ENCODE results near the gene EMILIN2. TPM values are rescaled to one million over a fixed set of nuclear protein-coding genes. Genes with fewer than 3 reads are reported as not detected.

EMILIN2 gene
- total and polyA plus RNA-seq, 9 of the 15 experiments (the other 6 are each of a cell fraction or from before 2014, with no cell fraction given), result 0.01 to 0.40 (median 0.19) TPM

- H3K9me3 ChIP-seq (replicated peaks; ENCODE audit: control insufficient read depth, insufficient read depth, low read depth, low read length), result no peaks in the 10 kb centered on the region
- POLR2A ChIA-PET, result no interaction called here
- no peak overlapping the region for H3K9ac ChIP-seq (ENCODE audit: insufficient read depth in 1 of 2, low read depth in 2 of 2, low read length in 2 of 2)
- H2AFZ ChIP-seq (ENCODE audit: low read depth, low read length), result no peak overlapping the region
- no peak overlapping the region for H3K4me3 ChIP-seq
- H4K20me1 ChIP-seq (replicated peaks; ENCODE audit: control insufficient read depth, insufficient read depth, low read length), result no peaks in the 10 kb centered on the region
- WGBS (ENCODE audit: insufficient coverage, low coverage, missing lambda C conversion rate), result 88% methylated on average over 7 of the region's 7 CpGs
- no peaks in the 10 kb centered on the region for H3K9me1 ChIP-seq (ENCODE audit: control insufficient read depth, insufficient read depth, low read length)
- no peak for TF ChIP-seq NBN (IDR thresholded peaks at IDR 0.05; ENCODE audit: low read depth)
- TF ChIP-seq NEUROD1 (IDR thresholded peaks at IDR 0.05; ENCODE audit: borderline replicate concordance, low read depth, low read length, partially characterized antibody), result no peak
- TF ChIP-seq MEF2A (IDR thresholded peaks at IDR 0.05; ENCODE audit: control insufficient read depth, low read depth, low read length), result no peak
- no peak for TF ChIP-seq ZNF280B (CRISPR knock-in tag; IDR thresholded peaks at IDR 0.05)
- no peak for TF ChIP-seq FOXP1 (CRISPR knock-in tag; IDR thresholded peaks at IDR 0.05)
- no peak for TF ChIP-seq ZFPM2 (CRISPR knock-in tag; IDR thresholded peaks at IDR 0.05)
- no peak for TF ChIP-seq ZNF76 (CRISPR knock-in tag; IDR thresholded peaks at IDR 0.05; ENCODE audit: borderline replicate concordance)
- TF ChIP-seq ETS1 (conservative IDR thresholded peaks at IDR 0.05; ENCODE audit: control insufficient read depth, low read depth, low read length), result no peak
- TF ChIP-seq BMI1 (IDR thresholded peaks at IDR 0.05; ENCODE audit: low read length), result no peak
- no peak for TF ChIP-seq CBX3 (IDR thresholded peaks at IDR 0.05; ENCODE audit: borderline replicate concordance in 1 of 2, low read length in 2 of 2)
- TF ChIP-seq, protein P1, sequence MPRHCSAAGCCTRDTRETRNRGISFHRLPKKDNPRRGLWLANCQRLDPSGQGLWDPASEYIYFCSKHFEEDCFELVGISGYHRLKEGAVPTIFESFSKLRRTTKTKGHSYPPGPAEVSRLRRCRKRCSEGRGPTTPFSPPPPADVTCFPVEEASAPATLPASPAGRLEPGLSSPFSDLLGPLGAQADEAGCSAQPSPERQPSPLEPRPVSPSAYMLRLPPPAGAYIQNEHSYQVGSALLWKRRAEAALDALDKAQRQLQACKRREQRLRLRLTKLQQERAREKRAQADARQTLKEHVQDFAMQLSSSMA (CRISPR knock-in tag; IDR thresholded peaks at IDR 0.05), result no peak
- no peak for TF ChIP-seq ZNF696 (CRISPR knock-in tag; conservative IDR thresholded peaks at IDR 0.05)
- no peak for TF ChIP-seq MEF2D (tag; conservative IDR thresholded peaks at IDR 0.05; ENCODE audit: low read depth)
- no peak for TF ChIP-seq BDP1 (IDR thresholded peaks at IDR 0.05; ENCODE audit: insufficient read depth, insufficient read length)
- no peak for TF ChIP-seq TRIM25 (IDR thresholded peaks at IDR 0.05; ENCODE audit: borderline replicate concordance)
- no peak for TF ChIP-seq U2AF2 (optimal IDR thresholded peaks at IDR 0.05; ENCODE audit: low read depth, low read length)
- TF ChIP-seq ELF2 (CRISPR knock-in tag; IDR thresholded peaks at IDR 0.05), result no peak
- no peak for TF ChIP-seq KLF10 (CRISPR knock-in tag; IDR thresholded peaks at IDR 0.05)
- no peak for TF ChIP-seq YBX1 (IDR thresholded peaks at IDR 0.05)
- H3K27ac ChIP-seq (ENCODE audit: extremely low read depth, low read depth, low read length), result no peak overlapping the region
- BruUV-seq (replicated peaks), result no TSS peak
- CTCF ChIA-PET (ENCODE audit: low intra/inter-chr PET ratio), result no interaction called here
- no peak overlapping the region for H3K4me2 ChIP-seq (ENCODE audit: insufficient read depth, low read length)
- H3K27me3 ChIP-seq (ENCODE audit: control insufficient read depth in 2 of 2, insufficient read depth in 2 of 2, low read length in 2 of 2), result no peaks in the 10 kb centered on the region
- DNase-seq (ENCODE audit: extremely low read depth in 1 of 4, low spot score in 3 of 4) (no peak), FAIRE-seq (no peak), ATAC-seq (no peak)
- intact Hi-C loops (cut with micrococcal nuclease) (no loop called here), in situ Hi-C loops (cut with MboI) (no loop called here)
- H3K36me3 ChIP-seq (ENCODE audit: control insufficient read depth, insufficient read depth, low read length), result peaks cover 83% of the 10 kb centered on the region
- 0 out of 3 replicates have a peak, but pooled peaks cover 3% of the 10 kb centered on the region for H3K79me2 ChIP-seq (ENCODE audit: control insufficient read depth, insufficient read depth, low read length)
- H3K4me1 ChIP-seq (replicated peaks in 1 of 2; ENCODE audit: control insufficient read depth in 2 of 2, insufficient read depth in 2 of 2, low read length in 2 of 2), result no peaks in the 10 kb centered on the region
Observed at GRCh38 chr18:2956056-2956455, 109.2 kb downstream of the EMILIN2 start.
